ENCODE results near the gene GLUD1.

DNA sequence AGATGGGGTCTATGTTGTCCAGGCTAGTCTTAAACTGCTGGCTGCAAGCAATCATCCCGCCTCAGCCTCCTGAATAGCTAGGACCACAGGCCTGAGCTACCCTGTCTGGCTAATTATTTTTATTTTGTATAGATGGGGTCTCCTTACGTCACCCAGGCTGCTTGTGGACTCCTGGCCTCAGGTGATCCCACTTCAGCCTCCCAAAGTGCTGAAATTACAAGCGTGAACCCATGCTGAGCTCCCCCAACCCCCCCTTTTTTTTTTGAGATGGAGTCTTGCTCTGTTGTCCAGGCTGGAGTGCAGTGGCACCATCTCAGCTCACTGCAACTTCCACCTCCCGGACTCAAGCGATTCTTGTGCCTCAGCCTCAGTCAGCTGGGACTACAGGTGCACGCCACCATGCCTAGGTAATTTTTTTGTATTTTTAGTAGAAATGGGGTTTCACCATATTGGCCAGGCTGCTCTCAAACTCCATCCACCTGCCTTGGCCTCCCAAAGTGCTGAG is 49.2 kb downstream of the GLUD1 start:
- TF ChIP-seq TEAD4 (IDR thresholded peaks at IDR 0.05) = no peak
- TF ChIP-seq, protein P1, sequence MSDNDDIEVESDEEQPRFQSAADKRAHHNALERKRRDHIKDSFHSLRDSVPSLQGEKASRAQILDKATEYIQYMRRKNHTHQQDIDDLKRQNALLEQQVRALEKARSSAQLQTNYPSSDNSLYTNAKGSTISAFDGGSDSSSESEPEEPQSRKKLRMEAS (IDR thresholded peaks at IDR 0.05) = no peak
- no peak for TF ChIP-seq RAD21 (IDR thresholded peaks at IDR 0.05; ENCODE audit: low read depth)
- no peak for TF ChIP-seq CEBPB (IDR thresholded peaks at IDR 0.05)
- TF ChIP-seq NFIC (IDR thresholded peaks at IDR 0.05) = no peak
- no peak for TF ChIP-seq CREB1 (IDR thresholded peaks at IDR 0.05; ENCODE audit: low read depth)
- TF ChIP-seq EGR1 (IDR thresholded peaks at IDR 0.05) = no peak

Measured in Ishikawa (cell line).